ENCODE measurements around the gene SNX15. TPM values are rescaled to one million over a fixed set of nuclear protein-coding genes. Genes with fewer than 3 reads are reported as not detected.
"Not testable (repeated sequence)": the region's sequence is repeated elsewhere in the genome, so short reads cannot be mapped to it uniquely, and the experiment has no call there.

SNX15 gene
- total RNA-seq, 4 donors from 2014 or later = 11.6 to 36.4 (median 19.2) TPM

GRCh38 chr11:64998690-64999431 is 28.4 kb upstream of the SNX15 start:
- no peaks in the 10 kb centered on the region for H3K36me3 ChIP-seq
- WGBS, 2 donors = 75 to 86% methylated on average over 9 of the region's 9 CpGs
- no peak overlapping the region for H3K4me3 ChIP-seq (replicated peaks in 1 of 3)
- TF ChIP-seq POLR2A (IDR thresholded peaks at IDR 0.05) = no peak
- no peak for TF ChIP-seq CTCF (IDR thresholded peaks at IDR 0.05)
- no peak for DNase-seq
- no peaks in the 10 kb centered on the region for H3K9me3 ChIP-seq
- intact Hi-C loops (cut with DNase I) = loop anchor here (10.0 kb wide), 1 partner anchor 64 kb away; the partner anchor contains the start of gene GPHA2
- H3K27ac ChIP-seq = no peak overlapping the region
- no peaks in the 10 kb centered on the region for H3K27me3 ChIP-seq
- peaks cover 8 to 15% of the 10 kb centered on the region in 2 donors for H3K4me1 ChIP-seq

GRCh38 chr11:64999478-64999877 is 27.8 kb upstream of the SNX15 start:
- no peak for DNase-seq
- intact Hi-C loops (cut with DNase I) = loop anchor here (10.0 kb wide), 1 partner anchor 65 kb away; the partner anchor contains the start of gene GPHA2
- TF ChIP-seq CTCF (IDR thresholded peaks at IDR 0.05) (no peak), POLR2A (IDR thresholded peaks at IDR 0.05) (no peak)
- H3K9me3 ChIP-seq = no peaks in the 10 kb centered on the region
- no peak overlapping the region for H3K4me3 ChIP-seq (replicated peaks in 1 of 3)
- 80 to 100% methylated on average over 1 of the region's 1 CpG for WGBS, 2 donors
- no peak overlapping the region for H3K27ac ChIP-seq
- H3K4me1 ChIP-seq = peaks cover 8 to 15% of the 10 kb centered on the region in 2 donors
- no peaks in the 10 kb centered on the region for H3K36me3 ChIP-seq
- no peaks in the 10 kb centered on the region for H3K27me3 ChIP-seq

GRCh38 chr11:65002706-65003105 is 24.5 kb upstream of the SNX15 start:
- H3K9me3 ChIP-seq = no peaks in the 10 kb centered on the region
- intact Hi-C loops (cut with DNase I) = no loop called here
- H3K36me3 ChIP-seq = no peaks in the 10 kb centered on the region
- H3K27me3 ChIP-seq = no peaks in the 10 kb centered on the region
- TF ChIP-seq CTCF (IDR thresholded peaks at IDR 0.05) (no peak), POLR2A (IDR thresholded peaks at IDR 0.05) (no peak)
- H3K4me3 ChIP-seq (replicated peaks in 1 of 3) = no peak overlapping the region
- H3K27ac ChIP-seq = no peak overlapping the region
- no peak for DNase-seq
- no peaks in the 10 kb centered on the region for H3K4me1 ChIP-seq
- 51% methylated on average over 5 of the region's 5 CpGs for WGBS, 2 donors

GRCh38 chr11:65003282-65003681 is 24.0 kb upstream of the SNX15 start:
- H3K4me3 ChIP-seq (replicated peaks in 1 of 3) = no peak overlapping the region
- WGBS, 2 donors = 54 to 59% methylated on average over 6 to 7 of the region's 7 CpGs
- no peak overlapping the region for H3K27ac ChIP-seq
- H3K27me3 ChIP-seq = no peaks in the 10 kb centered on the region
- intact Hi-C loops (cut with DNase I) = no loop called here
- no peaks in the 10 kb centered on the region for H3K9me3 ChIP-seq
- no peaks in the 10 kb centered on the region for H3K36me3 ChIP-seq
- no peaks in the 10 kb centered on the region for H3K4me1 ChIP-seq
- TF ChIP-seq POLR2A (IDR thresholded peaks at IDR 0.05) = no peak
- no peak for DNase-seq

- WGBS, 2 donors = 63 to 64% methylated on average over 3 of the region's 3 CpGs
These were observed 23.3 kb upstream of the SNX15 start for GRCh38 chr11:65003968-65004367.

GRCh38 chr11:65008016-65008415 is 19.2 kb upstream of the SNX15 start:
- no peaks in the 10 kb centered on the region for H3K27me3 ChIP-seq
- TF ChIP-seq POLR2A (IDR thresholded peaks at IDR 0.05) = no peak
- no peak for TF ChIP-seq CTCF (IDR thresholded peaks at IDR 0.05)
- peaks cover under 1 to 1% of the 10 kb centered on the region in 2 donors for H3K4me1 ChIP-seq
- no peaks in the 10 kb centered on the region for H3K36me3 ChIP-seq
- 69 to 76% methylated on average over 7 of the region's 7 CpGs for WGBS, 2 donors
- intact Hi-C loops (cut with DNase I) = no loop called here
- H3K27ac ChIP-seq = no peak overlapping the region
- DNase-seq = no peak
- H3K9me3 ChIP-seq = no peaks in the 10 kb centered on the region
- H3K4me3 ChIP-seq (replicated peaks in 1 of 3) = no peak overlapping the region

More at GRCh38 chr11:65003968-65004367, 23.3 kb upstream of the SNX15 start:
- H3K27ac ChIP-seq; H3K27me3 ChIP-seq; intact Hi-C loops (cut with DNase I); DNase-seq; H3K4me1 ChIP-seq; H3K4me3 ChIP-seq (replicated peaks in 1 of 3); H3K9me3 ChIP-seq; H3K36me3 ChIP-seq: not testable (repeated sequence)
